Keratinocyte (primary cell): ENCODE measurements around the gene APLF.

Experiments used
- CTCF ChIP-seq, 3 experiments: IDR thresholded peaks in 1 of 3; conservative IDR thresholded peaks in 1 of 3; optimal IDR thresholded peaks in 1 of 3; 2 replicates in 2 of 3; 3 replicates in 1 of 3; pipeline versions ENCODE3 to v1.5.1; 2011; ENCODE audit warnings: low read length in 3 of 3, mild to moderate bottlenecking in 3 of 3, moderate library complexity in 2 of 3, control low read depth in 1 of 3, inconsistent platforms in 1 of 3; ENCODE audit not compliant: insufficient read depth in 2 of 3; ENCODE audit errors: extremely low read depth in 1 of 3
- EZH2 ChIP-seq: IDR thresholded peaks from one replicate; pipeline ENCODE4 v1.6.1; 2012; ENCODE audit warnings: inconsistent platforms, mild to moderate bottlenecking, low read length, moderate library complexity

- no peak for TF ChIP-seq CTCF (optimal IDR thresholded peaks at IDR 0.05 in 1 of 3, IDR thresholded peaks at IDR 0.05 in 1 of 3, conservative IDR thresholded peaks at IDR 0.05 in 1 of 3; ENCODE audit: extremely low read depth in 1 of 3, insufficient read depth in 2 of 3, low read length in 3 of 3)
- TF ChIP-seq EZH2, result no peak
Measured at GRCh38 chr2:68589963-68590362, 122.6 kb downstream of the APLF start.
